Caco-2 (cell line): Measurements from ENCODE around the gene TRPC4. TPM values are rescaled to one million over a fixed set of nuclear protein-coding genes. Genes with fewer than 3 reads are reported as not detected.

Experiments used
- Bru-seq: library from RNA; stranded (reverse); fragments of 400-500 nt; gene quantifications from one replicate; lab custom pipeline; 2021; lab: Mats Ljungman, UMichigan
- BruChase-seq, 2 experiments: library from RNA; stranded (reverse); fragments of 400-500 nt; gene quantifications; one replicate each; lab custom pipeline; 2021; lab: Mats Ljungman, UMichigan
- BruUV-seq: library from RNA; stranded (reverse); fragments of 400-500 nt; replicated peaks from 2 replicates; lab custom pipeline; 2021; lab: Mats Ljungman, UMichigan
- CTCF ChIA-PET: fragments of 300-600 bp; sonication (Branson Sonifier 250); formaldehyde crosslinking; loops from one replicate; lab custom pipeline; 2022; ENCODE audit warnings: antibody characterized with exemption; lab: Charles Lee
- POLR2A ChIA-PET: fragments of 300-600 bp; sonication (Branson Sonifier 250); formaldehyde crosslinking; loops from one replicate; lab custom pipeline; 2022; ENCODE audit warnings: antibody characterized with exemption; lab: Charles Lee
- DNase-seq, 2 experiments: peaks; one replicate each; pipeline versions ENCODE4 v3.0.0 to v3.0.0-alpha.2; 2020 to 2022
- H3K27me3 ChIP-seq: replicated peaks from 2 replicates; pipeline ENCODE4 v1.6.0; 2011; ENCODE audit warnings: low read length; ENCODE audit not compliant: control insufficient read depth, insufficient read depth
- H3K36me3 ChIP-seq: 2 replicates; pipeline ENCODE4 v1.5.1; 2011; ENCODE audit warnings: low read length; ENCODE audit not compliant: control insufficient read depth, insufficient read depth
- H3K4me1 ChIP-seq: fragments of 250-450 bp; sonication (Bioruptor Pico); 2 replicates; pipeline ENCODE4 v1.5.1; 2020; ENCODE audit warnings: mild to moderate bottlenecking
- H3K4me3 ChIP-seq: 2 replicates; pipeline ENCODE4 v1.5.1; 2011; ENCODE audit warnings: low read depth, mild to moderate bottlenecking, control low read depth, low read length
- H3K9me3 ChIP-seq: fragments of 250-450 bp; sonication (Bioruptor Pico); 2 replicates; pipeline ENCODE4 v1.5.1; 2020; ENCODE audit warnings: mild to moderate bottlenecking, moderate library complexity
- H3K27ac Mint-ChIP-seq: one replicate; pipeline ENCODE4 v1.8.0; 2022; ENCODE audit warnings: mixed read lengths; ENCODE audit not compliant: unreplicated experiment
- H3K27me3 Mint-ChIP-seq: one replicate; pipeline ENCODE4 v1.8.0; 2022; ENCODE audit warnings: mixed read lengths; ENCODE audit not compliant: insufficient read depth, unreplicated experiment
- H3K36me3 Mint-ChIP-seq: one replicate; pipeline ENCODE4 v1.8.0; 2022; ENCODE audit warnings: mild to moderate bottlenecking, mixed read lengths; ENCODE audit not compliant: insufficient read depth, unreplicated experiment
- H3K4me1 Mint-ChIP-seq: one replicate; pipeline ENCODE4 v1.8.0; 2022; ENCODE audit warnings: low read depth, mixed read lengths; ENCODE audit not compliant: unreplicated experiment
- H3K4me3 Mint-ChIP-seq: one replicate; pipeline ENCODE4 v1.8.0; 2022; ENCODE audit warnings: mild to moderate bottlenecking, moderate library complexity, mixed read lengths; ENCODE audit not compliant: unreplicated experiment
- H3K9me3 Mint-ChIP-seq: one replicate; pipeline ENCODE4 v1.8.0; 2022; ENCODE audit warnings: mixed read lengths; ENCODE audit not compliant: unreplicated experiment
- CTCF ChIP-seq, 2 experiments: fragments of 200-600 bp in 1 of 2; IDR thresholded peaks; 1 replicate in 1 of 2; 2 replicates in 1 of 2; pipeline versions ENCODE4 v1.5.1 to v1.8.0; 2011 to 2022; ENCODE audit warnings: antibody characterized with exemption in 1 of 2, control low read depth in 1 of 2, inconsistent platforms in 1 of 2, low read depth in 1 of 2, low read length in 1 of 2, mild to moderate bottlenecking in 1 of 2, moderate library complexity in 1 of 2; ENCODE audit not compliant: insufficient read depth in 1 of 2, severe bottlenecking in 1 of 2, unreplicated experiment in 1 of 2
- intact Hi-C: fragments of 100-400 bp; cut with micrococcal nuclease; formaldehyde crosslinking; loops from one replicate; pipeline ENCODE4 v1.10.0; 2022; ENCODE audit not compliant: unreplicated experiment
- long read RNA-seq: library from polyadenylated mRNA; stranded (forward); transcript quantifications from one replicate; pipeline ENCODE4 v2.0.0, GENCODE V29; 2022
- total RNA-seq: library from RNA; stranded (reverse); gene quantifications from 2 replicates; pipeline ENCODE4 v1.2.3, GENCODE V29; 2022

TRPC4 gene
- not detected in 2 replicates for total RNA-seq
- Bru-seq, nascent RNA = percentile 9 among the genes with signal in this experiment
- BruChase-seq, experiment 1, labeled RNA remaining after a 2-hour chase = percentile 10 among the genes with signal in this experiment
- BruChase-seq, experiment 2, labeled RNA remaining after a 6-hour chase = percentile 7 among the genes with signal in this experiment
- long read RNA-seq = 0 reads

- Mint-ChIP-seq H3K27ac (no peak within 1 kb of the TSS), H3K27me3 (peaks cover 18% of the 10 kb centered on the region), H3K4me1 (no peaks in the 10 kb centered on the region), H3K36me3 (no peaks in the 10 kb centered on the region), H3K4me3 (no peak within 1 kb of the TSS), H3K9me3 (no peaks in the 10 kb centered on the region)
- no TSS peak for BruUV-seq
- peak in 1 of 2 experiments; percentile 53 for TF ChIP-seq CTCF (IDR thresholded peaks at IDR 0.05; ENCODE audit: insufficient read depth in 1 of 2, low read depth in 1 of 2, low read length in 1 of 2, severe bottlenecking in 1 of 2, unreplicated experiment in 1 of 2)
- intact Hi-C loops = loop anchor here (1.0 to 5.0 kb wide), 4 partner anchors 177 to 712 kb away; no protein-coding TSS in a partner anchor
- no peaks in the 10 kb centered on the region for H3K36me3 ChIP-seq
- no peaks in the 10 kb centered on the region for H3K9me3 ChIP-seq
- H3K4me1 ChIP-seq = no peaks in the 10 kb centered on the region
- ChIA-PET POLR2A (interaction anchor here (0.5 kb wide), 1 partner anchor 509 kb away, joined by 3 read pairs; no protein-coding TSS in a partner anchor), CTCF (interaction anchor here (1.2 kb wide), 1 partner anchor 712 kb away, joined by 5 read pairs; no protein-coding TSS in a partner anchor)
- H3K4me3 ChIP-seq = no peak within 1 kb of the TSS
- DNase-seq = peak; percentile 42 to 46
- H3K27me3 ChIP-seq = no peaks in the 10 kb centered on the region; the same call in 1 of the 2 replicates
These were observed at the start of gene TRPC4 for GRCh38 chr13:37869756-37870488. TRPC4 (minus strand) TSS chr13:37869772; CDS start chr13:37783333, 86,439 bp downstream.

GRCh38 chr13:37918751-37919150 is 49.2 kb upstream of the TRPC4 start:
- no TSS peak for BruUV-seq
- ChIA-PET POLR2A (no interaction called here), CTCF (no interaction called here)
- H3K27me3 ChIP-seq = no peaks in the 10 kb centered on the region
- H3K4me3 Mint-ChIP-seq = no peak overlapping the region
- no peak overlapping the region for H3K27ac Mint-ChIP-seq
- intact Hi-C loops = no loop called here
- no peak for TF ChIP-seq CTCF (IDR thresholded peaks at IDR 0.05; ENCODE audit: insufficient read depth in 1 of 2, low read depth in 1 of 2, low read length in 1 of 2, severe bottlenecking in 1 of 2, unreplicated experiment in 1 of 2)
- H3K9me3 ChIP-seq = 0 out of 2 replicates have a peak, but pooled peaks cover 4% of the 10 kb centered on the region
- H3K36me3 ChIP-seq = no peaks in the 10 kb centered on the region
- peaks cover 19% of the 10 kb centered on the region for H3K27me3 Mint-ChIP-seq
- peak in 1 of 2 experiments; percentile 12 for DNase-seq
- H3K4me3 ChIP-seq = no peak overlapping the region
- H3K4me1 Mint-ChIP-seq = peaks cover 5% of the 10 kb centered on the region
- peaks cover 19% of the 10 kb centered on the region for H3K9me3 Mint-ChIP-seq
- no peaks in the 10 kb centered on the region for H3K4me1 ChIP-seq
- no peaks in the 10 kb centered on the region for H3K36me3 Mint-ChIP-seq

GRCh38 chr13:37918116-37918714 is 48.6 kb upstream of the TRPC4 start:
- intact Hi-C loops = no loop called here
- BruUV-seq = no TSS peak
- POLR2A ChIA-PET = no interaction called here
- H3K4me1 ChIP-seq = no peaks in the 10 kb centered on the region
- Mint-ChIP-seq H3K4me1 (peaks cover 5% of the 10 kb centered on the region), H3K36me3 (no peaks in the 10 kb centered on the region), H3K4me3 (no peak overlapping the region), H3K27me3 (peaks cover 19% of the 10 kb centered on the region), H3K27ac (no peak overlapping the region), H3K9me3 (peaks cover 19% of the 10 kb centered on the region)
- no peaks in the 10 kb centered on the region for H3K36me3 ChIP-seq
- DNase-seq = no peak
- H3K9me3 ChIP-seq = 0 out of 2 replicates have a peak, but pooled peaks cover 4% of the 10 kb centered on the region
- CTCF ChIA-PET = no interaction called here
- no peak for TF ChIP-seq CTCF (IDR thresholded peaks at IDR 0.05; ENCODE audit: insufficient read depth in 1 of 2, low read depth in 1 of 2, low read length in 1 of 2, severe bottlenecking in 1 of 2, unreplicated experiment in 1 of 2)
- no peak overlapping the region for H3K4me3 ChIP-seq
- no peaks in the 10 kb centered on the region for H3K27me3 ChIP-seq
